HepG2 (cell line): ENCODE results near the gene TPRN. TPM values are rescaled to one million over a fixed set of nuclear protein-coding genes. Genes with fewer than 3 reads are reported as not detected.

ENCODE experiments used
- ATAC-seq: fragments of 200-7000 bp; cut with Tn5 transposase; 3 replicates; pipeline ENCODE4 v1.9.1; 2020; ENCODE audit warnings: mild to moderate bottlenecking, moderate library complexity
- BruUV-seq: library from RNA; stranded (reverse); fragments of 400-500 nt; replicated peaks from 2 replicates; lab custom pipeline; 2021; lab: Mats Ljungman, UMichigan
- CTCF ChIA-PET: fragments of 300-600 bp; formaldehyde crosslinking; extraction: SDS; loops from one replicate; lab custom pipeline; 2021; ENCODE audit warnings: low total read pairs, inconsistent platforms, low intra/inter-chr PET ratio; lab: Yijun Ruan, JAX
- POLR2A ChIA-PET: fragments of 350-600 bp; sonication (Branson Sonifier 250); formaldehyde crosslinking; loops from one replicate; lab custom pipeline; 2020; ENCODE audit warnings: antibody characterized with exemption, inconsistent platforms; lab: Yijun Ruan, JAX
- DNase-seq: peaks from one replicate; pipeline ENCODE4 v3.0.0-alpha.2; 2015; ENCODE audit warnings: low spot score
- FAIRE-seq: peaks from 3 replicates; lab custom pipeline; 2011; peaks lifted over from hg19 to GRCh38; lab: Jason Lieb, UNC
- H2AFZ ChIP-seq: one replicate; pipeline ENCODE4 v1.6.1; 2011; ENCODE audit warnings: low read length, inconsistent platforms
- H3K27ac ChIP-seq: fragments of 300-600 bp; 3 replicates; pipeline ENCODE4 v1.8.0; 2011; ENCODE audit warnings: mixed run types, mild to moderate bottlenecking, mixed read lengths, low read length, inconsistent platforms; ENCODE audit not compliant: insufficient read depth; ENCODE audit errors: extremely low read length
- H3K27me3 ChIP-seq, 2 experiments: fragments of 200-600 bp in 1 of 2; 2 replicates in 1 of 2; 3 replicates in 1 of 2; pipeline versions ENCODE4 v1.6.0 to v1.8.0; 2011; ENCODE audit warnings: low read length in 2 of 2, mild to moderate bottlenecking in 2 of 2, moderate library complexity in 2 of 2, inconsistent platforms in 1 of 2; ENCODE audit not compliant: insufficient read depth in 2 of 2, control insufficient read depth in 1 of 2
- H3K36me3 ChIP-seq, 2 experiments: fragments of 200-600 bp in 1 of 2; replicated peaks in 1 of 2; 2 replicates in 1 of 2; 3 replicates in 1 of 2; pipeline versions ENCODE4 v1.5.1 to v1.8.0; 2011; ENCODE audit warnings: low read length in 2 of 2, inconsistent platforms in 1 of 2; ENCODE audit not compliant: insufficient read depth in 2 of 2, control insufficient read depth in 1 of 2
- H3K4me1 ChIP-seq: 2 replicates; pipeline ENCODE4 v1.5.1; 2012; ENCODE audit warnings: low read length, inconsistent platforms; ENCODE audit not compliant: insufficient read depth
- H3K4me2 ChIP-seq: 2 replicates; pipeline ENCODE4 v1.6.0; 2011; ENCODE audit warnings: low read depth, low read length, inconsistent platforms
- H3K4me3 ChIP-seq, 3 experiments: fragments of 200-600 bp in 1 of 3; sonication (generic), shearing (Covaris generic) in 1 of 3; replicated peaks in 1 of 3; 2 replicates each; pipeline ENCODE4 v1.5.1; 2011 to 2016; ENCODE audit warnings: low read length in 3 of 3, inconsistent platforms in 2 of 3, low read depth in 2 of 3, mild to moderate bottlenecking in 2 of 3, control low read depth in 1 of 3, mixed read lengths in 1 of 3; ENCODE audit not compliant: insufficient read depth in 1 of 3
- H3K79me2 ChIP-seq: one replicate; pipeline ENCODE4 v1.6.1; 2011; ENCODE audit warnings: low read length, inconsistent platforms; ENCODE audit not compliant: insufficient read depth
- H3K9ac ChIP-seq: 2 replicates; pipeline ENCODE4 v1.6.0; 2011; ENCODE audit warnings: mild to moderate bottlenecking, low read depth, low read length, inconsistent platforms; ENCODE audit not compliant: insufficient read depth
- H3K9me3 ChIP-seq: 2 replicates; pipeline ENCODE4 v1.5.1; 2012; ENCODE audit warnings: mild to moderate bottlenecking, low read length
- H4K20me1 ChIP-seq: 2 replicates; pipeline ENCODE4 v1.6.0; 2011; ENCODE audit warnings: inconsistent platforms, mild to moderate bottlenecking, low read length, moderate library complexity; ENCODE audit not compliant: insufficient read depth
- CBX5 ChIP-seq: sonication (generic); formaldehyde crosslinking; IDR thresholded peaks from 2 replicates; pipeline ENCODE4 v1.4.0; 2020; ENCODE audit warnings: missing genetic modification reagents, borderline replicate concordance
- FLYWCH1 ChIP-seq: sonication (generic); formaldehyde crosslinking; IDR thresholded peaks from 2 replicates; pipeline ENCODE4 v1.8.1; 2023; ENCODE audit warnings: mild to moderate bottlenecking, missing genetic modification reagents
- KDM4B ChIP-seq: sonication (generic); formaldehyde crosslinking; IDR thresholded peaks from 2 replicates; pipeline ENCODE4 v1.4.0; 2020; ENCODE audit warnings: missing genetic modification reagents
- MBNL3 ChIP-seq: fragments of 250-450 bp; sonication (Bioruptor Pico); conservative IDR thresholded peaks from 2 replicates; pipeline ENCODE4 v1.8.0; 2022; ENCODE audit warnings: mild to moderate bottlenecking, inconsistent platforms
- RAD21 ChIP-seq: fragments of 450-650 bp; formaldehyde crosslinking; IDR thresholded peaks from 2 replicates; pipeline ENCODE4 v1.5.0; 2020; ENCODE audit warnings: mild to moderate bottlenecking
- RERE ChIP-seq: IDR thresholded peaks from 2 replicates; pipeline ENCODE4 v1.6.1; 2016; ENCODE audit warnings: low read depth, missing genetic modification reagents, missing compliant biosample characterization
- SIX1 ChIP-seq: sonication (generic); formaldehyde crosslinking; IDR thresholded peaks from 2 replicates; pipeline ENCODE4 v1.4.0; 2020; ENCODE audit warnings: missing genetic modification reagents, borderline replicate concordance
- SNAPC2 ChIP-seq: sonication (generic); formaldehyde crosslinking; IDR thresholded peaks from 2 replicates; pipeline ENCODE4 v1.8.1; 2022; ENCODE audit warnings: mild to moderate bottlenecking, missing genetic modification reagents
- ZIK1 ChIP-seq: sonication (generic); formaldehyde crosslinking; IDR thresholded peaks from 2 replicates; pipeline ENCODE4 v1.5.0; 2020; ENCODE audit warnings: mild to moderate bottlenecking, low read depth, missing genetic modification reagents, borderline replicate concordance
- ZNF644 ChIP-seq: IDR thresholded peaks from 2 replicates; pipeline ENCODE4 v1.6.1; 2016; ENCODE audit warnings: low read depth
- WGBS: methylation state at CpG from one replicate; pipeline ENCODE4 v1.1.6; 2017; ENCODE audit warnings: low lambda C conversion rate; 5-methylcytosine and 5-hydroxymethylcytosine counted together
- in situ Hi-C: cut with HindIII; loops from 2 replicates; pipeline ENCODE4 v1.10.0; 2017; ENCODE audit warnings: low pct_unique_long_range_greater_than_20kb; ENCODE audit not compliant: extremely low pct_ligation_motif_present
- intact Hi-C: fragments of 100-400 bp; cut with micrococcal nuclease; formaldehyde crosslinking; loops from one replicate; pipeline ENCODE4 v1.10.0; 2022; ENCODE audit not compliant: unreplicated experiment
- polyA plus RNA-seq, 8 experiments: library from polyadenylated mRNA; depleted of rRNA in 3 of 8; stranded (reverse) in 7 of 8; unstranded in 1 of 8; fragments of >200 nt; fragmentation: Illumina TruSeq in 4 of 8; extraction: Trizol in 4 of 8; gene quantifications; 2 replicates each; pipeline versions ENCODE4 v1.2.1 to v1.2.3, GENCODE V29; 2011 to 2016; ENCODE audit warnings: low read depth in 4 of 8, missing spikeins in 1 of 8, mixed read lengths in 1 of 8; ENCODE audit not compliant: insufficient read depth in 1 of 8
- total RNA-seq, 5 experiments: library from RNA; depleted of rRNA; stranded (reverse); fragments of >200 nt; fragmentation: Illumina TruSeq; extraction: Trizol; gene quantifications; 2 replicates each; pipeline ENCODE4 v1.2.3, GENCODE V29; 2016; ENCODE audit warnings: low read depth in 1 of 5
- TF ChIP-seq, protein P1 (sequence below): sonication (generic); formaldehyde crosslinking; IDR thresholded peaks from 2 replicates; pipeline ENCODE4 v1.5.0; 2020; ENCODE audit warnings: mild to moderate bottlenecking, missing genetic modification reagents

TPRN gene
- total and polyA plus RNA-seq, 2 of the 13 experiments (the other 11 are each of a cell fraction or from before 2014, with no cell fraction given) = 10.1 to 19.2 TPM

- no peak for ATAC-seq
- Histone ChIP-seq H3K4me2 (no peak overlapping the region), H3K9me3 (no peaks in the 10 kb centered on the region), H2AFZ (no peak overlapping the region), H3K4me1 (peaks cover 30% of the 10 kb centered on the region), H3K36me3 (no peaks in the 10 kb centered on the region)
- BruUV-seq = no TSS peak
- 59% methylated on average over 13 of the region's 19 CpGs for WGBS
- in situ Hi-C loops = no loop called here
- TF ChIP-seq ZIK1 (CRISPR knock-in tag) (no peak), SIX1 (CRISPR knock-in tag) (no peak), FLYWCH1 (CRISPR knock-in tag) (no peak), CBX5 (CRISPR knock-in tag) (no peak), MBNL3 (CRISPR knock-in tag) (no peak), KDM4B (CRISPR knock-in tag) (no peak), ZNF644 (CRISPR knock-in tag) (no peak), SNAPC2 (no peak), RAD21 (no peak), RERE (CRISPR knock-in tag) (no peak)
- TF ChIP-seq, protein P1, sequence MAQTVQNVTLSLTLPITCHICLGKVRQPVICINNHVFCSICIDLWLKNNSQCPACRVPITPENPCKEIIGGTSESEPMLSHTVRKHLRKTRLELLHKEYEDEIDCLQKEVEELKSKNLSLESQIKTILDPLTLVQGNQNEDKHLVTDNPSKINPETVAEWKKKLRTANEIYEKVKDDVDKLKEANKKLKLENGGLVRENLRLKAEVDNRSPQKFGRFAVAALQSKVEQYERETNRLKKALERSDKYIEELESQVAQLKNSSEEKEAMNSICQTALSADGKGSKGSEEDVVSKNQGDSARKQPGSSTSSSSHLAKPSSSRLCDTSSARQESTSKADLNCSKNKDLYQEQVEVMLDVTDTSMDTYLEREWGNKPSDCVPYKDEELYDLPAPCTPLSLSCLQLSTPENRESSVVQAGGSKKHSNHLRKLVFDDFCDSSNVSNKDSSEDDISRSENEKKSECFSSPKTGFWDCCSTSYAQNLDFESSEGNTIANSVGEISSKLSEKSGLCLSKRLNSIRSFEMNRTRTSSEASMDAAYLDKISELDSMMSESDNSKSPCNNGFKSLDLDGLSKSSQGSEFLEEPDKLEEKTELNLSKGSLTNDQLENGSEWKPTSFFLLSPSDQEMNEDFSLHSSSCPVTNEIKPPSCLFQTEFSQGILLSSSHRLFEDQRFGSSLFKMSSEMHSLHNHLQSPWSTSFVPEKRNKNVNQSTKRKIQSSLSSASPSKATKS (CRISPR knock-in tag) = no peak
- TF ChIP-seq, all 625 proteins: peak for 0
- FAIRE-seq (no peak), DNase-seq (no peak)
- Histone ChIP-seq H4K20me1 (no peaks in the 10 kb centered on the region), H3K4me3 (no peak overlapping the region), H3K27me3 (peaks cover 8 to 43% of the 10 kb centered on the region in 2 experiments; a peak in 4 of 5 replicates), H3K9ac (no peak overlapping the region), H3K27ac (no peak overlapping the region), H3K79me2 (no peaks in the 10 kb centered on the region)
- ChIA-PET CTCF (no interaction called here), POLR2A (no interaction called here)
- intact Hi-C loops = no loop called here
These were observed 51.9 kb downstream of the TPRN start for GRCh38 chr9:137148661-137149060.
